HCT116 (cell line): Measurements from ENCODE around the gene RNF113B. TPM values are rescaled to one million over a fixed set of nuclear protein-coding genes. Genes with fewer than 3 reads are reported as not detected.

ENCODE experiments used
- ATAC-seq: fragments of 200-7000 bp; cut with Tn5 transposase; 2 replicates; pipeline ENCODE4 v1.9.1; 2020; ENCODE audit warnings: mild to moderate bottlenecking, moderate library complexity
- BruUV-seq: library from RNA; stranded (reverse); fragments of 400-500 nt; replicated peaks from 2 replicates; lab custom pipeline; 2021; lab: Mats Ljungman, UMichigan
- CTCF ChIA-PET: fragments of 300-600 bp; sonication (Branson Sonifier 250); formaldehyde crosslinking; loops from one replicate; lab custom pipeline; 2021; ENCODE audit warnings: antibody characterized with exemption; lab: Charles Lee
- POLR2A ChIA-PET: fragments of 300-600, 350-600 bp; sonication (Branson Sonifier 250); formaldehyde crosslinking; loops from one replicate; lab custom pipeline; 2021; ENCODE audit warnings: antibody characterized with exemption; lab: Charles Lee
- RAD21 ChIA-PET, 2 experiments: fragments of 300-600 bp; sonication (Branson Sonifier 250); formaldehyde crosslinking; loops; one replicate each; lab custom pipeline; 2023; ENCODE audit warnings: low total read pairs in 2 of 2; ENCODE audit not compliant: uncharacterized antibody in 2 of 2, unreplicated experiment in 2 of 2, low non-redundant PET in 1 of 2; lab: Charles Lee
- DNase-seq: peaks from one replicate; pipeline ENCODE4 v3.0.0-alpha.2; 2010; ENCODE audit warnings: low read depth, low spot score
- H2AFZ ChIP-seq: fragments of 200-600 bp; shearing (Covaris generic), sonication (generic); 2 replicates; pipeline ENCODE4 v1.6.1; 2017; ENCODE audit warnings: low read depth, mixed run types, mixed read lengths, antibody characterized with exemption, low read length; ENCODE audit not compliant: poor library complexity, severe bottlenecking
- H3K27ac ChIP-seq: 2 replicates; pipeline ENCODE4 v1.5.1; 2012; ENCODE audit warnings: low read depth, low read length
- H3K27me3 ChIP-seq: fragments of 200-600 bp; sonication (generic); 2 replicates; pipeline ENCODE4 v1.6.1; 2016; ENCODE audit warnings: mixed run types, low read length, mixed read lengths; ENCODE audit not compliant: insufficient read depth
- H3K36me3 ChIP-seq, 2 experiments: fragments of 200-500 bp in 1 of 2; fragments of 200-600 bp in 1 of 2; sonication (Bioruptor generic) in 1 of 2; sonication (generic) in 1 of 2; 2 replicates each; pipeline versions ENCODE4 v1.5.1 to v1.6.1; 2014 to 2016; ENCODE audit warnings: low read length in 2 of 2, inconsistent platforms in 1 of 2, mixed read lengths in 1 of 2, mixed run types in 1 of 2; ENCODE audit not compliant: insufficient read depth in 2 of 2, control insufficient read depth in 1 of 2
- H3K4me1 ChIP-seq, 2 experiments: fragments of 200-600 bp in 1 of 2; sonication (generic) in 1 of 2; 2 replicates each; pipeline versions ENCODE4 v1.5.1 to v1.6.1; 2012 to 2017; ENCODE audit warnings: low read length in 2 of 2, inconsistent platforms in 1 of 2, mild to moderate bottlenecking in 1 of 2, mixed read lengths in 1 of 2, mixed run types in 1 of 2, moderate library complexity in 1 of 2; ENCODE audit not compliant: insufficient read depth in 2 of 2, control insufficient read depth in 1 of 2
- H3K4me2 ChIP-seq: fragments of 200-600 bp; sonication (generic); 2 replicates; pipeline ENCODE4 v1.6.1; 2017; ENCODE audit warnings: mixed run types, low read length, mixed read lengths
- H3K4me3 ChIP-seq, 2 experiments: fragments of 200-600 bp in 1 of 2; sonication (generic) in 1 of 2; replicated peaks in 1 of 2; 2 replicates each; pipeline ENCODE4 v1.5.1; 2011 to 2016; ENCODE audit warnings: low read length in 2 of 2, control low read depth in 1 of 2, low read depth in 1 of 2, mild to moderate bottlenecking in 1 of 2, mixed read lengths in 1 of 2, mixed run types in 1 of 2
- H3K79me2 ChIP-seq: fragments of 200-600 bp; sonication (generic); 2 replicates; pipeline ENCODE4 v1.6.1; 2017; ENCODE audit warnings: mild to moderate bottlenecking, mixed run types, low read length, moderate library complexity, mixed read lengths; ENCODE audit not compliant: insufficient read depth
- H3K9ac ChIP-seq: fragments of 200-600 bp; sonication (generic); 2 replicates; pipeline ENCODE4 v1.6.1; 2016; ENCODE audit warnings: low read length, mixed read lengths
- H3K9me2 ChIP-seq: fragments of 200-600 bp; sonication (generic), shearing (Covaris generic); 2 replicates; pipeline ENCODE4 v1.6.1; 2017; ENCODE audit warnings: mixed run types, mild to moderate bottlenecking, moderate library complexity; ENCODE audit not compliant: insufficient read depth
- H3K9me3 ChIP-seq, 2 experiments: fragments of 200-500 bp in 1 of 2; fragments of 200-600 bp in 1 of 2; sonication (Bioruptor generic) in 1 of 2; sonication (generic) in 1 of 2; 2 replicates each; pipeline ENCODE4 v1.6.1; 2014 to 2017; ENCODE audit warnings: low read length in 2 of 2, mixed read lengths in 2 of 2, inconsistent platforms in 1 of 2, low read depth in 1 of 2, mild to moderate bottlenecking in 1 of 2, mixed run types in 1 of 2, moderate library complexity in 1 of 2; ENCODE audit not compliant: control insufficient read depth in 1 of 2, insufficient read depth in 1 of 2
- H4K20me1 ChIP-seq: fragments of 200-600 bp; sonication (generic), shearing (Covaris generic); 2 replicates; pipeline ENCODE4 v1.6.1; 2017; ENCODE audit warnings: mixed run types, mild to moderate bottlenecking, moderate library complexity; ENCODE audit not compliant: insufficient read depth
- ATF3 ChIP-seq: IDR thresholded peaks from 2 replicates; pipeline ENCODE4 v1.6.1; 2012
- CEBPB ChIP-seq: IDR thresholded peaks from 2 replicates; pipeline ENCODE4 v1.6.1; 2012; ENCODE audit warnings: low read depth
- ELF1 ChIP-seq: IDR thresholded peaks from 2 replicates; pipeline ENCODE4 v1.6.1; 2012; ENCODE audit warnings: low read depth, borderline replicate concordance
- EZH2 ChIP-seq: fragments of 200-600 bp; sonication (generic); IDR thresholded peaks from 2 replicates; pipeline ENCODE4 v1.6.1; 2017; ENCODE audit warnings: antibody characterized with exemption, mixed run types
- POLR2A ChIP-seq: IDR thresholded peaks from 2 replicates; pipeline ENCODE4 v1.7.0; 2011; ENCODE audit warnings: borderline replicate concordance; ENCODE audit not compliant: insufficient read depth, insufficient read length; ENCODE audit errors: extremely low read depth
- POLR2AphosphoS5 ChIP-seq: IDR thresholded peaks from 2 replicates; pipeline ENCODE4 v1.6.1; 2011; ENCODE audit warnings: mild to moderate bottlenecking, low read depth, low read length, moderate library complexity
- RAD21 ChIP-seq: IDR thresholded peaks from 2 replicates; pipeline ENCODE4 v1.6.1; 2012; ENCODE audit warnings: low read depth, mild to moderate bottlenecking
- REST ChIP-seq: IDR thresholded peaks from 2 replicates; pipeline ENCODE4 v1.6.1; 2012; ENCODE audit warnings: low read depth
- SRF ChIP-seq: IDR thresholded peaks from 2 replicates; pipeline ENCODE4 v1.6.1; 2012; ENCODE audit warnings: low read depth
- TCF7L2 ChIP-seq: IDR thresholded peaks from 2 replicates; pipeline ENCODE4 v1.7.0; 2011; ENCODE audit warnings: borderline replicate concordance, inconsistent platforms; ENCODE audit not compliant: insufficient read depth, insufficient read length; ENCODE audit errors: extremely low read depth
- YY1 ChIP-seq: IDR thresholded peaks from 2 replicates; pipeline ENCODE4 v1.6.1; 2011; ENCODE audit warnings: low read length, low read depth, moderate library complexity, mild to moderate bottlenecking; ENCODE audit not compliant: insufficient replicate concordance; ENCODE audit errors: extremely low read depth
- ZFX ChIP-seq: fragments of 450-650 bp; IDR thresholded peaks from 2 replicates; pipeline ENCODE4 v1.6.1; 2017
- ZNF274 ChIP-seq: fragments of 200-500 bp; sonication (Bioruptor generic); IDR thresholded peaks from 2 replicates; pipeline ENCODE4 v1.6.1; 2014; ENCODE audit warnings: mild to moderate bottlenecking, low read depth, low read length, inconsistent platforms
- intact Hi-C: fragments of 100-400 bp; cut with micrococcal nuclease; formaldehyde crosslinking; loops from 2 replicates; pipeline ENCODE4 v1.10.0; 2022
- total RNA-seq: library from RNA; stranded (reverse); gene quantifications from one replicate; pipeline ENCODE4 v1.2.1, GENCODE V29; 2021; ENCODE audit not compliant: unreplicated experiment
- TF ChIP-seq, protein P1 (sequence below), 3 experiments: fragments of 200-600 bp in 1 of 3; sonication (generic) in 1 of 3; IDR thresholded peaks in 2 of 3; conservative IDR thresholded peaks in 1 of 3; 2 replicates each; pipeline ENCODE4 v1.5.1; 2012 to 2017; ENCODE audit warnings: low read depth in 2 of 3, low read length in 2 of 3, antibody characterized with exemption in 1 of 3, borderline replicate concordance in 1 of 3, control low read depth in 1 of 3, mild to moderate bottlenecking in 1 of 3, mixed read lengths in 1 of 3, mixed run types in 1 of 3, moderate library complexity in 1 of 3; ENCODE audit not compliant: insufficient read depth in 1 of 3

The RNF113B gene
- total RNA-seq, 1 experiment from 2014 or later = not detected

- Histone ChIP-seq H3K27me3 (no peaks in the 10 kb centered on the region), H2AFZ (no peak overlapping the region), H3K9me3 (peaks cover 0 to 5% of the 10 kb centered on the region in 2 experiments; a peak in 1 of 4 replicates), H3K36me3 (no peaks in the 10 kb centered on the region), H3K4me2 (no peak overlapping the region), H3K9ac (no peak overlapping the region), H3K27ac (no peak overlapping the region), H3K9me2 (no peaks in the 10 kb centered on the region), H3K4me3 (no peak overlapping the region), H3K79me2 (no peaks in the 10 kb centered on the region), H3K4me1 (peaks cover 27 to 30% of the 10 kb centered on the region in 2 experiments), H4K20me1 (no peaks in the 10 kb centered on the region)
- no TSS peak for BruUV-seq
- POLR2A ChIA-PET = no interaction called here
- CTCF ChIA-PET = no interaction called here
- RAD21 ChIA-PET = no interaction called here
- no peak for ATAC-seq
- intact Hi-C loops = no loop called here
- no peak for DNase-seq
- TF ChIP-seq EZH2 = no peak
- no peak for TF ChIP-seq POLR2AphosphoS5
- TF ChIP-seq CEBPB = no peak
- no peak for TF ChIP-seq ATF3
- no peak for TF ChIP-seq ZNF274
- no peak for TF ChIP-seq RAD21
- no peak for TF ChIP-seq TCF7L2
- TF ChIP-seq, protein P1, sequence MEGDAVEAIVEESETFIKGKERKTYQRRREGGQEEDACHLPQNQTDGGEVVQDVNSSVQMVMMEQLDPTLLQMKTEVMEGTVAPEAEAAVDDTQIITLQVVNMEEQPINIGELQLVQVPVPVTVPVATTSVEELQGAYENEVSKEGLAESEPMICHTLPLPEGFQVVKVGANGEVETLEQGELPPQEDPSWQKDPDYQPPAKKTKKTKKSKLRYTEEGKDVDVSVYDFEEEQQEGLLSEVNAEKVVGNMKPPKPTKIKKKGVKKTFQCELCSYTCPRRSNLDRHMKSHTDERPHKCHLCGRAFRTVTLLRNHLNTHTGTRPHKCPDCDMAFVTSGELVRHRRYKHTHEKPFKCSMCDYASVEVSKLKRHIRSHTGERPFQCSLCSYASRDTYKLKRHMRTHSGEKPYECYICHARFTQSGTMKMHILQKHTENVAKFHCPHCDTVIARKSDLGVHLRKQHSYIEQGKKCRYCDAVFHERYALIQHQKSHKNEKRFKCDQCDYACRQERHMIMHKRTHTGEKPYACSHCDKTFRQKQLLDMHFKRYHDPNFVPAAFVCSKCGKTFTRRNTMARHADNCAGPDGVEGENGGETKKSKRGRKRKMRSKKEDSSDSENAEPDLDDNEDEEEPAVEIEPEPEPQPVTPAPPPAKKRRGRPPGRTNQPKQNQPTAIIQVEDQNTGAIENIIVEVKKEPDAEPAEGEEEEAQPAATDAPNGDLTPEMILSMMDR (IDR thresholded peaks at IDR 0.05 in 2 of 3, conservative IDR thresholded peaks at IDR 0.05 in 1 of 3; ENCODE audit: borderline replicate concordance in 1 of 3, insufficient read depth in 1 of 3, low read depth in 2 of 3, low read length in 2 of 3) = no peak
- no peak for TF ChIP-seq POLR2A
- no peak for TF ChIP-seq ZFX
- no peak for TF ChIP-seq ELF1
- no peak for TF ChIP-seq REST
- no peak for TF ChIP-seq YY1
- no peak for TF ChIP-seq SRF
Measured at GRCh38 chr13:98213354-98213753, 36.3 kb upstream of the RNF113B start.
